Stimulated activated CD8-positive, alpha-beta memory T cell treated with anti-CD3 and anti-CD28 coated beads, Interleukin-15, amount 100 ng/mL, for 24 hours (primary cell): ENCODE results near the gene LOXHD1.

Experiments
- DNase-seq: peaks from one replicate; pipeline ENCODE4 v3.0.0-alpha.2; 2020; ENCODE audit warnings: low read depth

LOXHD1 gene

GRCh38 chr18:46475390-46475752, 181.6 kb downstream of the LOXHD1 start:
- no peak for DNase-seq

DNA sequence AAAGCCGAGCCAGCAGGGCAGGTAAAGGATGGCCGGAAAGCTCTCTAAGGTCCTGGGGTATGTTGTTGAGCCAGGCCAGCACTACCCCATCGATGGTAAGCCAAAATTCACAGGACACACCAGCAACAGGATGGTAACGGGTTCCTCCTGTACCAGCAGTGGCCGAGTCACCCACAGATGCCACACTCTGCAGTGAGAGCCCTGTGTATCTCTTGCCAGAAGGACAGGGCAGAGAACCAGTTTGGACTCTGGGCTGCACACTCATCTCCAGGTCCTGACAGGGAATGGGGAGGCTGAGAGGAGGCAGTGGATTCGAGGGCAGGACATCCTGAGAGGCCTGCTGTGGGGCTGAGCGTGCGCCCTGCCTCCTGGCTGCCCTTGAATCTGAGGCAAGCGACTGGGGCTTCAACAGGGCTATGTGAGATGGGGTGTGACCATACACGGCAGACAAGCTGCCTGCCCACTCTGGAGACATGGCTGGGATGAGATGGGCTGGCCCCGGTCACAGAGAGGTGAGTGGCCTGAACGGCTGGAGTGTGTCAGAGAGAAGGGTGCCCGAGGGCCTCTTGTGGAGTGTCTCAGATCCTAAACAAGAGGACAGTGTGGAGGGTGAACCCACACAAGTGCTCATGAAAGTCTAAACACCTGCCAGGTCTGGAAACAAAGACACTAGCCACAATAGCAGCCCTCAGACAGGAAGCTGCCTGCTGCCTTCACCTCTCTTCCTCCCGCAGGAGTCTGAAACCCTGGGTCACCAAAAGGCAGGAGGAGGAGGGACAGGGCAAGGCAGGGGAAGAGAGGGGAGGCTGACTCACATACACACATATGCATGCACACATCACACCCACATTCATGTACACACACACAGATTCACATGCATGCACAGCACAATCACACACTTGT, 182.3 kb downstream of the LOXHD1 start:
- no peak for DNase-seq

- no peak for DNase-seq
Observed at GRCh38 chr18:46471809-46472498, 185.1 kb downstream of the LOXHD1 start.

DNA sequence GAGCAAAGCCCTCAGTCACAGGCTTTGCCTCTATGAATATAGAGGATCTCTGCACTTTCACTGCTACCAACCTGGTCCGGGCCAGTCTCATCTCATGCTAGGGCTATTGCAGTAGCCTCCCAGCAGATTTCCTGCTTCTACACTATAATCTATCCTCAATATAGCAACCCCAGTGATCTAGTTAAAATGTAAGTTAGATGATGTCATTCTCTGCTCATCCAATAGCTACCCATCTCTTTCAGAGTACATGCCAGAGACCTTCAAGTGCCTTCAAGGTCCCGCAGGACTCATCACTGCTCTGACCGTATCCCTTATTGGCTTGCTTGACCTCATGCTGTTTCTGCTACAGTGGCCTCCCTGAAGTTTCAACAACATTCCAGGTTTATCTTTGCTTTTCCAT, 186.3 kb downstream of the LOXHD1 start:
- DNase-seq, result no peak

- no peak for DNase-seq
Observed at GRCh38 chr18:46469186-46469915, 187.7 kb downstream of the LOXHD1 start.

DNA sequence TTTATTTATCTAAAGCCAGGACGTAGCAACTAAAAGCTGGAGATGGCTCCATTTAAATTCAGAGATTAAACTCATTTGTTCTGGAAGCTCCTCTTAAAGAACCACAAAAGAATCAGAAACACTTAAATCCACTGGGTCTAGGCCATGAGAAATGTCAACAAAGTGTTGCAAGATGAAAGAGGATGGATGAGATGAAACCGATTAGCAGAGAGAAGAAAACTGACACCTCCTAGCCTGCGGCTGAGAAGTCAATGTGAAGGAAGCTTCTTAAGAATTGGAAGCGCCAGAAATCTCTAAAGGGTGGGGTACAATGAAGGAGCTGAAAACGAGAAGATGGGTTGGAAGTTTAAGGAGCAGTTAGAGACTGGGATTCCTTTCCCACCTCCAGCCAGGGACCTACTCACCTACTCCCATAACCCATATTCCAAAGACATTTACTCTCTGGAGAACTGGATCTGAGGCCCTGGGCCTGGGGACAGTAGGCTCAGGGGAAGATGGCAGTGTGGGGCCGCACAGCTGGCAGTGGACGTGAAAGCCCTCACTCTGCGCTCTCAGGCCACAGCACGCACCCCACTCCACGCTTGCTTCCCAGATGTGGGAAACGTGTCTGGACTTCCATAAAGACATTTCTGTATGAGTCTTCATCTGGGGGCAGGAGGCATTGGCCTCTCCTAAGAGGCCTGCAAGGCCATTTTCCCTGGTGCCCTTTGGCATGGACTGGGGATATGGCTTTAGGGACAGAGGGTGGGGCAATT, 188.4 kb downstream of the LOXHD1 start:
- DNase-seq, result no peak

DNA sequence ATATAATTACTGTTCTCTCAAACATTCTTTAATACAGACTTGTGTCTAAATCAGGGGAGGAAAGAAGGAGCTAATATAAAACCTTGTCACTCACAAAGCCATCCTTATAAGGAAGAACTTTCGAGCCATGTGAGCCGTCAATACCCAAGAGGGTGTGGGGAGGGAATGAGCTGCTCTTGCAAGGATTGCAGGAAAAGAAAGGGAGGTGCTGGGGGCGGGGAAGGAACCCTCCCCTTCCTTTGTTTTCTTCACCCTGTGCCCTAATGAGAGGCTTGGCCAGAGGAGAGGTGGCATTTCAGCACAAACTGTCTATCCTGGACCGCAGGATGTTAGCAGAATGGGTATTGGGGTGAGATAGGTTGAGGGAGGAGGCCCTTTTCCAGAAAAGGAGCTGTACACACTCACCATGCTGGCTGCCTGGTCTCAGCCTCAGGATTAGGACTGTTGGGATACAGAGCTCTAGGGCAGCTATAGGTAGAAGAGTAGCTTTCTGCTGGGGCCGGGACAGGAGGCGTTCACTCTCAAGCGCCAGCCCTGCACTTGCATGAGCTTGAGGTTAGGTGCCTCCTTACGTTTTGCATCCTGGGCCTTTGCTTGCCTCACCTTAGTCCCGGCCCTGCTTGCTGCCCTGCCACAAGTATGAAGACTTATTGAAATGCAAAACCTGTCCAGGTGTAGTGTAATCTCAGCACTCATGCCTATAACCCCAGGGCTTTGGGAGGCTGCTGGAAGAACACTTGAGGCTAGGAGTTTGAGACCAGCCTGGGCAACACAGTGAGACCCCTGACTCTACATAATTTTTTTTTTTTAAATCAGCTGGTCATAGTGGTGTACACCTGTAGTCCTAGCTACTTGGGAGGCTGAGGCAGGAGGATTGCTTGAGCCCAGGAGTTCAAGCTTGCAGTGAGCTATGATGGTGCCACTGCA, 190.5 kb downstream of the LOXHD1 start:
- no peak for DNase-seq

DNA sequence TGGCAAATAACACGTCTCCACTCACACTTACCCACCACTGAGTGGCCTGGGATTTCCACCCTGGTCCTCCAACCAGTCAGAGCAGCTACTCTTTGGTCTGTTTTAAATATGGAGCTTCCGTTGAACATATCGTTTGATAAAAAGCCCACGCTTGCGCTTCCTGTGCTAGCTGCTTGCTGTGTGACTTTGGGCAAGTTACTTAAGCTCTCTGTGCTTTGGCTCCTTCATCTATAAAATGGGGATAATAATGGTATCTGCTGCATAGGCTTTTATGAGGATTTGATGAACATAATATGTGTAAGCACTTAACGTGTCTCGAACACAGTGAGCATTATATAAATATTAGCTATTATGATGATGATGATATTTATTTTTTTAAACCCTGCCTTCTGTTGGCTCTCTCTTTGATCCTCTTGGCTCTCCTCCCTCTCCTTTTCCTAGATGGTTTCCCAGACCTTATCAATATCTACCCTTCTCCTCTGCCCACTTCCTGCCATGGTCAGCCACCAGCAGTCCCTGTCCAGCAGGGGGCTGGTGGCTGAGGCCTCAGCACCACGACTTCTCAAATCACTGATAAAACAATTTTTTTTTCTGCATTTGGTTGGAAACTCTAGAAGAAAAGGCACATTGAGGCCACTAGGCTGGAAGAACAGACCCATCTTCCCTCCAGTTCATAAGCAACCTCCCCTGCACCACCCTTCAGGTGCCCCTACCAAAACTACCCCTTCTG, 191.9 kb downstream of the LOXHD1 start:
- DNase-seq, result no peak

- DNase-seq, result no peak
Observed at GRCh38 chr18:46462523-46462922, 194.5 kb downstream of the LOXHD1 start.

- DNase-seq, result no peak
Observed at GRCh38 chr18:46461993-46462392, 195.0 kb downstream of the LOXHD1 start.

DNA sequence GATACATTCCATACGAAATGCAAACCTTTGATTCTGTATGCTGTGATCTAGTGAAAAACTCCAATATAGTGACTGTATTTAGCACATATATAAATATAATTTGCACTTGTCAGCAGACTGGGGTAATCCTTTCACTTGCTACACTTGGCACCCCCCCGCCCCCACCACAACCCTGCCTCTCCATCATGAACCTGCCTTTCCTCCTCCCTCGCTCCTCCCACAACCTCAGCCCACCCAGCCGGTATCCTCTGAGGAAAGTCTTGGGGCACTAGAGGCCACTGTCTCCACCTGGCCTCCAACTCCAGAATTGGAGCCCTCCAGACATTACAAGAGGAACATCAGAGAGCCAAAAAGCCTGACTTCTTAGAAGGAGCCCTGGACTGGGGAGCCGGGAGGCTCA, 196.3 kb downstream of the LOXHD1 start:
- DNase-seq, result no peak

DNA sequence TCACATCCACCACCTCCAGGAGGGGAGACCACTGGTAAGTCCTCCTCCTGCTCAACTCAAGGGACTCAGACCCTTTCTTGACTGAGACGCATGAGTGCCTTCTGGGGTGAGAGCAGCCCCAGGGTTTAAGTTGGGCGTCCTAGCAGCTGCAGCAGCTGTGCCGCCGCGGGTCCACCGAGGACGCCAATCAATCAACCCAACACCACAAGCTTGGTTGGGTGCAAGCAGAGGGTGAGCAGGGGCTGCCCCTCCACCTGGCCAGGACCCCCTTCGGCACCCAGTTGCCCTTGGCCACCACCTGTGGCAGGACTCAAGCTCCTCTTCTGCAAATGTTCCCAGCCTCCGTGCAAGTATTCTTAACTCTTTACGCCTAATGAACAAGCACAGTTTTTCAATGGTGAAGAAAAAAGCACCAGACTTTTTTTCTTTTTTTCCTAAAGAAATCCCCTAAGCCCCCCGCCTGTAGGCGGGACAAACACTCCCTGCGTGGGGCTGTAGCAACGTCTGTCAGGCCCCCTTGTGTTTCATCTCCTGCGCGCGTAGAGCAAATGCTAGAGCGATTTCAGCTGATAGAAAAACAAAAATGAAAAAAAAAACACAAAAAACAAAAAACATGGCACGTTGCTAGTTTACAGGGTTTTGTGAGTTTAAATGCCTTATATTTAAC, 197.1 kb downstream of the LOXHD1 start:
- DNase-seq, result no peak

GRCh38 chr18:46458472-46458871, 198.5 kb downstream of the LOXHD1 start:
- no peak for DNase-seq

- no peak for DNase-seq
Observed at GRCh38 chr18:46456691-46457090, 200.3 kb downstream of the LOXHD1 start.

- DNase-seq, result no peak
Observed at GRCh38 chr18:46452820-46453219, 204.2 kb downstream of the LOXHD1 start.

GRCh38 chr18:46449499-46449898, 207.5 kb downstream of the LOXHD1 start:
- DNase-seq, result no peak

DNA sequence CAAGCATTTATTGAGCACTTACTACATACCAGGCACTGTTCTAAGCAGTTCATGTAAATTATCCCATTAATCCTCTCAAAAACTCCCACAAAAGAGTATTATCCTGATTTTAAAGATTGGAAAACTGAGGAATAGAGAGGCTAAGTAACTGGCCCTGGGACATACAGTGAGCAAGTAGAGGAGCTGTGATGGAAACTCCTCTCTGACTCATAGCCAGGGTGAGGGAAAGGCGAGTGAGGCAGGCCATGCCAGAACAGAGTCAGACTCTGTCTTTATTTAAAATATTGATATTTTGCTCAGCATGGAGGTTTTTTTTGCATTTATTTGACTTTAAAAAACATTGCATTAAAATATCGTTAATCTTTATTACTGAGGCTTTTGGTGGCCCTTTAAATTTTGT, 208.0 kb downstream of the LOXHD1 start:
- DNase-seq, result no peak

DNA sequence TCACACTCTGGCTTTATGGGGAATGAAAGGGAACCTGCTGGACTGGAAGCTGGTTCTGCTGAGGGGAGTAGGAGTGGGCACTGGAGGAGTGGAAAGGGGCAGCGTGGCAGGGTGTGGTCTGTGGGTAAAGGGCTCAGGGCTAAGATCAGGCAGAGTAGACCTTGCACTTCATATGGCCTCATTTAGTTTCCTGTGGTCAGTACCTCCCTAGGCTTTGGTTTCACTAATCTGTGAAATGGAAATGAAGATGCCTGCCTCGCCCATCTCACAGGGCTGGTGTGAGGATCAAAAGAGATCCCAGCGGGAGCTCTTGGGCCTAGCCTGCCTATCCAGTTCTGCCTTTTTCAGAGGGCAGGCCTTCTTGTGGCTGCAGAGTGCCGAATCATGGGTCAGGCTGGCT, 208.7 kb downstream of the LOXHD1 start:
- DNase-seq, result no peak

- no peak for DNase-seq
Observed at GRCh38 chr18:46447792-46448191, 209.2 kb downstream of the LOXHD1 start.

- DNase-seq, result no peak
Observed at GRCh38 chr18:46447323-46447722, 209.7 kb downstream of the LOXHD1 start.
